Ascending aorta (tissue), 2 donors: ENCODE results near the gene PPARA. TPM values are rescaled to one million over a fixed set of nuclear protein-coding genes. Genes with fewer than 3 reads are reported as not detected.

ENCODE experiments used
- DNase-seq, 2 donors: peaks; one replicate each; pipeline ENCODE4 v3.0.0-alpha.2; 2019; ENCODE audit warnings: low spot score in 2 of 2
- H3K27ac ChIP-seq, 2 donors: fragments of 200-600 bp; sonication (generic); one replicate each; pipeline ENCODE4 v1.5.1; 2016 to 2017; ENCODE audit warnings: mild to moderate bottlenecking in 1 of 2
- H3K27me3 ChIP-seq: fragments of 200-600 bp; sonication (generic); one replicate; pipeline ENCODE4 v1.5.1; 2017
- H3K36me3 ChIP-seq, 2 donors: fragments of 200-600 bp; sonication (generic); one replicate each; pipeline ENCODE4 v1.5.1; 2016
- H3K4me1 ChIP-seq, 2 donors: fragments of 200-600 bp; sonication (generic); one replicate each; pipeline ENCODE4 v1.5.1; 2016 to 2017; ENCODE audit warnings: mild to moderate bottlenecking in 1 of 2
- H3K4me3 ChIP-seq, 2 donors: fragments of 200-600 bp; sonication (generic); one replicate each; pipeline ENCODE4 v1.5.1; 2016 to 2017; ENCODE audit warnings: mild to moderate bottlenecking in 1 of 2
- H3K9me3 ChIP-seq, 2 donors: fragments of 200-600 bp; sonication (generic); one replicate each; pipeline ENCODE4 v1.5.1; 2016
- CTCF ChIP-seq, 3 experiments: fragments of 200-600 bp in 2 of 3; fragments of 450-650 bp in 1 of 3; sonication (generic) in 2 of 3; IDR thresholded peaks; one replicate each; pipeline ENCODE4 v1.5.1; 2016 to 2019; ENCODE audit warnings: antibody characterized with exemption in 3 of 3, mild to moderate bottlenecking in 1 of 3, moderate library complexity in 1 of 3
- intact Hi-C: fragments of 100-400 bp; cut with DNase I; formaldehyde crosslinking; loops from one replicate; pipeline ENCODE4 v1.15.1; 2023
- total RNA-seq: library from RNA; depleted of rRNA; stranded (reverse); fragments of >200 nt; gene quantifications from one replicate; pipeline ENCODE4 v1.1.0, GENCODE V29; 2016

The PPARA gene
- total RNA-seq, 1 donor from 2014 or later, result 20.1 TPM

DNA sequence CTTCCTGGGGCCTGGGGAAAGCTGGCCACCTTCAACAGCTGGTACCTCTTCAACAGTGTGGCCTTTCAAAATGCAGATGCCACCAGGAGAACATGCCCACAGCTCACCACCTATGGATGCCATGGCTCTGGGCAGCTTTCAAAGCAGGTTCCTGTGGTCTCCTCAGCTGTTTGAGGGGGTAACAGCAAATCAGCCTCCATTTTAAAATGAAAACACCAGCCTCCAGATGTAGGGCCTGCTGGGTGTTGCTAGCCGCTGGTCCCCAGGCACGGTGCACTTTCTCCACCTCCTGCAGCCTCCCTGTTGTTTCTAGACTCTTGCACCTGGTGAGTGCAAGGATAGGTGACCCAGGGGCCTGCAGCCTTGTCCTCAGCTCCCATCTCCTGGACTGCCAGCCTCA is 89.7 kb downstream of the PPARA start:
- TF ChIP-seq CTCF (IDR thresholded peaks at IDR 0.05), result no peak
- no peaks in the 10 kb centered on the region for H3K27me3 ChIP-seq
- no peaks in the 10 kb centered on the region for H3K9me3 ChIP-seq
- no peaks in the 10 kb centered on the region for H3K4me1 ChIP-seq
- peaks cover 20 to 58% of the 10 kb centered on the region in 2 donors for H3K36me3 ChIP-seq
- no peak overlapping the region for H3K4me3 ChIP-seq
- DNase-seq, result no peak
- intact Hi-C loops, result no loop called here
- no peak overlapping the region for H3K27ac ChIP-seq

DNA sequence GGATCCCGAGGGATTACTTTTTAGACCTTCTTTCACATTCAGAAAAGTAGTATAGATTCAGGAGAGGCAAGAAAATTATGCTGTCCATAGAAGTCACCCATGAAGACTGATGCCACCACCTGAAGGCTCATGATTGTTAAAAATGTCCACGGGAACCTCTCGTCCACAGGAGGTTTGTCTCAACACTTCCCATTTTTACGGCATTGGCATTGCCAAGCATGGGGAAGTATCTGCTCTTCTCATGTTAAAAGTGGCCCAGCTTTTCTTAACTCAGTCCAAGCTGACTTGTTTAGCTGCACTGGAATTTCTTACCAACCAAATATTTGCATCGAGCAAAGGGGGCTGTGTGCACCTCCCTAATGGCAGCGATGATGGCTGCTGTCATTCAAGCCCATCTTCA is 90.2 kb downstream of the PPARA start:
- peaks cover 17 to 54% of the 10 kb centered on the region in 2 donors for H3K36me3 ChIP-seq
- no peaks in the 10 kb centered on the region for H3K27me3 ChIP-seq
- H3K4me3 ChIP-seq, result no peak overlapping the region
- intact Hi-C loops, result no loop called here
- no peaks in the 10 kb centered on the region for H3K9me3 ChIP-seq
- no peak overlapping the region for H3K27ac ChIP-seq
- DNase-seq, result no peak
- no peak for TF ChIP-seq CTCF (IDR thresholded peaks at IDR 0.05)
- H3K4me1 ChIP-seq, result no peaks in the 10 kb centered on the region

GRCh38 chr22:46240907-46241306 is 90.6 kb downstream of the PPARA start:
- no peaks in the 10 kb centered on the region for H3K27me3 ChIP-seq
- intact Hi-C loops, result no loop called here
- H3K4me3 ChIP-seq, result no peak overlapping the region
- H3K9me3 ChIP-seq, result no peaks in the 10 kb centered on the region
- H3K27ac ChIP-seq, result no peak overlapping the region
- DNase-seq, result no peak
- H3K4me1 ChIP-seq, result no peaks in the 10 kb centered on the region
- TF ChIP-seq CTCF (IDR thresholded peaks at IDR 0.05), result no peak
- H3K36me3 ChIP-seq, result peaks cover 16 to 50% of the 10 kb centered on the region in 2 donors

- Histone ChIP-seq H3K4me1 (no peaks in the 10 kb centered on the region), H3K9me3 (no peaks in the 10 kb centered on the region), H3K4me3 (no peak overlapping the region), H3K27ac (no peak overlapping the region), H3K36me3 (peaks cover 16 to 46% of the 10 kb centered on the region in 2 donors), H3K27me3 (no peaks in the 10 kb centered on the region)
- intact Hi-C loops, result no loop called here
- no peak for DNase-seq
- TF ChIP-seq CTCF (IDR thresholded peaks at IDR 0.05), result no peak
These were observed 91.2 kb downstream of the PPARA start for GRCh38 chr22:46241396-46242007.

- Histone ChIP-seq H3K27me3 (no peaks in the 10 kb centered on the region), H3K9me3 (no peaks in the 10 kb centered on the region), H3K36me3 (peaks cover 16 to 40% of the 10 kb centered on the region in 2 donors), H3K4me1 (no peaks in the 10 kb centered on the region), H3K27ac (no peak overlapping the region), H3K4me3 (no peak overlapping the region)
- DNase-seq, result no peak
- no peak for TF ChIP-seq CTCF (IDR thresholded peaks at IDR 0.05)
- intact Hi-C loops, result no loop called here
These were observed 91.8 kb downstream of the PPARA start for GRCh38 chr22:46242076-46242475.

DNA sequence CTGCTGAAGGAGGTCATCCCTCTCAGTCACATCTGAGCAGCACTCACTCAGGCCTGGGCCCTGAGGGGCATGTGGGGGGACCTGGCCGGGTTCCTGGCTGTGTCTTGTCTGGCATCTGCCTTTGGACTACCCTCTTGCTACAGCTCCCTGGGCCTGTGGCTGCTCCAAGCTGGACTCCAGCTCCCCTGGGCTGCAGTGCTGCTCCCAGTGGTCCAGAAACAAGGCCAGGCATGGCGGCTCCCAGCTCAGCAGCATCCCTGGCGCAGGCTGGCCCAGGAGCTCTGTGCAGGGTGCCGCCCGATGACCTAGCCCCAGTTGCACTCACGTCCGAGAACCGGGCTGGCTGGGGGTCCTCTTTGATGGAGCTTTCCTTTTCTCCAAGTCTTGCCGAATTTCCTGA is 94.4 kb downstream of the PPARA start:
- TF ChIP-seq CTCF (IDR thresholded peaks at IDR 0.05), result no peak
- H3K27me3 ChIP-seq, result no peaks in the 10 kb centered on the region
- H3K4me3 ChIP-seq, result no peak overlapping the region
- DNase-seq, result no peak
- H3K27ac ChIP-seq, result no peak overlapping the region
- intact Hi-C loops, result no loop called here
- no peaks in the 10 kb centered on the region for H3K9me3 ChIP-seq
- peaks cover 15 to 18% of the 10 kb centered on the region in 2 donors for H3K36me3 ChIP-seq
- H3K4me1 ChIP-seq, result peaks cover 4 to 5% of the 10 kb centered on the region in 2 donors
